IPS DF 6.9 (cell line): Measurements from ENCODE around the gene SNX19.

Experiments
- DNase-seq: peaks from one replicate; pipeline ENCODE4 v3.0.0-alpha.2; 2013; ENCODE audit warnings: low read depth, low spot score
- H3K27ac ChIP-seq: one replicate; pipeline ENCODE4 v1.5.1; 2013; ENCODE audit warnings: low read length, control low read depth
- H3K27me3 ChIP-seq: 2 replicates; pipeline ENCODE4 v1.6.1; 2013; ENCODE audit warnings: mild to moderate bottlenecking, low read length; ENCODE audit not compliant: control insufficient read depth, insufficient read depth
- H3K36me3 ChIP-seq: 2 replicates; pipeline ENCODE4 v1.6.1; 2013; ENCODE audit warnings: low read length; ENCODE audit not compliant: control insufficient read depth, insufficient read depth
- H3K4me1 ChIP-seq: 2 replicates; pipeline ENCODE4 v1.6.1; 2013; ENCODE audit warnings: low read length; ENCODE audit not compliant: control insufficient read depth, insufficient read depth
- H3K4me3 ChIP-seq: 2 replicates; pipeline ENCODE4 v1.5.1; 2013; ENCODE audit warnings: mild to moderate bottlenecking, low read length
- H3K9me3 ChIP-seq: 2 replicates; pipeline ENCODE4 v1.6.1; 2013; ENCODE audit warnings: low read length, inconsistent platforms; ENCODE audit not compliant: control insufficient read depth, insufficient read depth
- WGBS: extraction: QIAGEN DNeasy Blood & Tissue Kit; methylation state at CpG from one replicate; pipeline ENCODE4 v1.1.7; 2013; ENCODE audit warnings: mixed read lengths, missing lambda C conversion rate; ENCODE audit not compliant: insufficient read length, insufficient coverage; 5-methylcytosine and 5-hydroxymethylcytosine counted together

Gene SNX19, protein sequence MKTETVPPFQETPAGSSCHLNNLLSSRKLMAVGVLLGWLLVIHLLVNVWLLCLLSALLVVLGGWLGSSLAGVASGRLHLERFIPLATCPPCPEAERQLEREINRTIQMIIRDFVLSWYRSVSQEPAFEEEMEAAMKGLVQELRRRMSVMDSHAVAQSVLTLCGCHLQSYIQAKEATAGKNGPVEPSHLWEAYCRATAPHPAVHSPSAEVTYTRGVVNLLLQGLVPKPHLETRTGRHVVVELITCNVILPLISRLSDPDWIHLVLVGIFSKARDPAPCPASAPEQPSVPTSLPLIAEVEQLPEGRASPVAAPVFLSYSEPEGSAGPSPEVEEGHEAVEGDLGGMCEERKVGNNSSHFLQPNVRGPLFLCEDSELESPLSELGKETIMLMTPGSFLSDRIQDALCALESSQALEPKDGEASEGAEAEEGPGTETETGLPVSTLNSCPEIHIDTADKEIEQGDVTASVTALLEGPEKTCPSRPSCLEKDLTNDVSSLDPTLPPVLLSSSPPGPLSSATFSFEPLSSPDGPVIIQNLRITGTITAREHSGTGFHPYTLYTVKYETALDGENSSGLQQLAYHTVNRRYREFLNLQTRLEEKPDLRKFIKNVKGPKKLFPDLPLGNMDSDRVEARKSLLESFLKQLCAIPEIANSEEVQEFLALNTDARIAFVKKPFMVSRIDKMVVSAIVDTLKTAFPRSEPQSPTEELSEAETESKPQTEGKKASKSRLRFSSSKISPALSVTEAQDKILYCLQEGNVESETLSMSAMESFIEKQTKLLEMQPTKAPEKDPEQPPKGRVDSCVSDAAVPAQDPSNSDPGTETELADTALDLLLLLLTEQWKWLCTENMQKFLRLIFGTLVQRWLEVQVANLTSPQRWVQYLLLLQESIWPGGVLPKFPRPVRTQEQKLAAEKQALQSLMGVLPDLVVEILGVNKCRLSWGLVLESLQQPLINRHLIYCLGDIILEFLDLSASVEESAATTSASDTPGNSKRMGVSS

DNA sequence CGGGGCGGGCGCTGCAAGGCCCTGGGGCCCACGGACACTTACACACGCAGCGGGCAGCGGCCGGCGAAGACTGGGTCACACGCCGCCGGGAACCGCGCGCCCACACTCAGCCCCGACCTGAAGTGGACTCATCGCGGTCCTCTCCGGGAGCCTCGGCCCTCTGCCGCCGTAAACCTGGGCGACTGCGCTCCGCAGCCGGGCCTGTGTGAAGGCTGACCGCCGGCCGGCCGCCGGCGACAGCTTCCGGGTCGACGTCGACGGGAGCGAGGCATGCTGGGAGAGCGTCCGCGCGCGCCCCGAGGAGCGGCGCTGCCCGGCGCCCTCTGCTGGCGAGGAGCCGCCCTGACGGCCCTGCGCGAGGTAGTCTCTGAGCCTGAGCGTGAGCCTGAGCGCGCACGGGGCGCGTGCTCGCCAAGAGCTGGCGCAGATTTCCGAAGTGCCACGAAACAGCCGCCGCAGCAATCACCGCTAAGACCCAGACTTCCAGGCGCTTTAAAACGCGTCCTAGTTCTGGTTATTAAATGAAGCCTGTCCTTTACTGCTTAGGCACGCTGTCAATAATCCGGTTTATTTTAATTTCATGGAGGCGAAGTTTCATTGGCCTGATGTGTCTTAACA, at the start of gene SNX19:
Gene SNX19 (minus strand): TSS at position 242 of the 618 bp plus-strand sequence. CDS start 540 bp downstream, outside the sequence.
- peak; percentile 81 for DNase-seq
- H3K4me1 ChIP-seq: peaks cover 6% of the 10 kb centered on the region
- WGBS: no CpG with 5 or more reads among the region's 72 CpGs
- no peaks in the 10 kb centered on the region for H3K36me3 ChIP-seq
- H3K4me3 ChIP-seq: peak within 1 kb of the TSS; percentile 89
- no peaks in the 10 kb centered on the region for H3K9me3 ChIP-seq
- no peak within 1 kb of the TSS for H3K27ac ChIP-seq
- H3K27me3 ChIP-seq: no peaks in the 10 kb centered on the region; the same call in 1 of the 2 replicates

DNA sequence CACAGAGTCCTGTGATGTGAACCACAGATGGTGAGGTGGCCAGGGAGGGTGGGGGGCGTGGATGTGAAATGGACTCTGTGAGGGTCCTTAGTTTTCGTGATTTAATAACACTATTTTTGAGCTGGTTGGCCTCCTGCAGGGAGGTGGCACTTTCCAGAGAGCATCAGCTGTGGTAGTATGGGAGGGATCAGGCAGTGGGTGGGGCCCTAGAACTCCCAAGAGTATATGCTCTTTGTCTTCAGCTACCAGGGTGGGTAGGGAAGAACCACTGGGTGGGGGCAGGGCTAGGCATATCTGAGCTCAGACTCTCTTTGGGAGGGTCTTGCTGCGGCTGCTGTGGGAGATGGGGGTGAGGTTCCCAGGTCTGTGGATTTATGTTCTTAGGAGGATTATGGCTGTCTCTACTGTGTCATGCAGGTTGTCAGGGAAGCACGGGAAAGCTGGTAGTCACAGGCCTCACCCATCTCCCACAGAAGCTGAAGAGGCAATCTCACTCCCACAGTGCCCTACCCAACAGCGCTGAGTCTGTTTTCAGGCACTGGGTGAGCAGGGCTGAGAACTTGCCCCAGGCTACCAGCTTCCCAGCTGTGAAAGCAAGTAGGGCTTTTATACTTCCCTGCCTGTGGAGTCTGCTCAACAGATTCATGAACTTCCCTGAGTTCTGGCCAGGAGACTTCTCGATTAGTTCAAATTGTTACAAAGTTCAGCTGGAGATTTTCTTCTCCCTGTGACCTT, 47.9 kb upstream of the SNX19 start:
- WGBS: no CpG with 5 or more reads among the region's 6 CpGs
- no peak overlapping the region for H3K4me3 ChIP-seq
- H3K27me3 ChIP-seq: no peaks in the 10 kb centered on the region
- no peak for DNase-seq
- H3K27ac ChIP-seq: no peak overlapping the region
- no peaks in the 10 kb centered on the region for H3K36me3 ChIP-seq
- no peaks in the 10 kb centered on the region for H3K4me1 ChIP-seq
- H3K9me3 ChIP-seq: no peaks in the 10 kb centered on the region

DNA sequence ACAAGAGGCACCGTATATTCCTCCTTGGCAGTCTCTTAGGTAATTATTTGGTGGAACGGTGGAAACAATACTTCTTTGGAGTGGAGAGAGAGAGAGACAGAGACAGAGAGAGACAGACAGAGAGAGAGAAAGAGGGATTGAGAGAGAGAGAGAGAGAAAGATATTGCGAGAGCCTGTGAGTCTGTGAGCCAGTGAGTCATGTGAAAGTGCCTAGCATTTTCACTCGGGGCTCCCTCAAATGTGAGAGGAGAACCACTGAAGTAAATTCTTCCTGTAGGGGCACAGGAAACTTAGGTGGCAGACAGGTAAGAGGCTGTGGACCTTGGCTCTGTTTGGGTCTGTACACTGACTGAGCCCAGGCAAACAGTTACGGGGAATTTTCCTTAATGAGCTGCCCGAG, 31.6 kb upstream of the SNX19 start:
- no peak overlapping the region for H3K27ac ChIP-seq
- no CpG with 5 or more reads among the region's 6 CpGs for WGBS
- no peak for DNase-seq
- H3K9me3 ChIP-seq: no peaks in the 10 kb centered on the region
- no peaks in the 10 kb centered on the region for H3K36me3 ChIP-seq
- H3K4me1 ChIP-seq: no peaks in the 10 kb centered on the region; the same call in 1 of the 2 replicates
- H3K27me3 ChIP-seq: no peaks in the 10 kb centered on the region
- H3K4me3 ChIP-seq: no peak overlapping the region

DNA sequence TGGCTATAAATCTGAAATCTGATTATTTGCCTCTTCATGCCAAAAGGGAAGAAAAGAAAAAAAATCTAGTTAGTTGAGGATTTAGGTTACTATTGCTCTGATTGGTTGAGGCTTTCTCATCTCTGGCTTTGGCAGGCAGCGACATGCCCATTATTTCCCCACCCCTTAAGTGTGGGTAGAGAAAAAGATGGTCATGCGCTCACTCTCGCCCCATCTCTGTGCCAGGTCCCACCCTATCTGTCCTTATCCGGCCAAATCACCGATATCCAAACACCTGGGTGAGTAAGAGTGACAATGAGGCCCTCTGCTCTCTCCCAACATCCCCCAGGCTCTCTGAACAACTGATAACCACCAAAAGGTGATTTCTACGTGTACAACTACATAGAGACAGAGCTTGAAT, 31.2 kb upstream of the SNX19 start:
- no peak for DNase-seq
- Histone ChIP-seq H3K9me3 (no peaks in the 10 kb centered on the region), H3K4me1 (no peaks in the 10 kb centered on the region; the same call in 1 of the 2 replicates), H3K4me3 (no peak overlapping the region), H3K27me3 (no peaks in the 10 kb centered on the region), H3K27ac (no peak overlapping the region), H3K36me3 (no peaks in the 10 kb centered on the region)
- no CpG with 5 or more reads among the region's 6 CpGs for WGBS

DNA sequence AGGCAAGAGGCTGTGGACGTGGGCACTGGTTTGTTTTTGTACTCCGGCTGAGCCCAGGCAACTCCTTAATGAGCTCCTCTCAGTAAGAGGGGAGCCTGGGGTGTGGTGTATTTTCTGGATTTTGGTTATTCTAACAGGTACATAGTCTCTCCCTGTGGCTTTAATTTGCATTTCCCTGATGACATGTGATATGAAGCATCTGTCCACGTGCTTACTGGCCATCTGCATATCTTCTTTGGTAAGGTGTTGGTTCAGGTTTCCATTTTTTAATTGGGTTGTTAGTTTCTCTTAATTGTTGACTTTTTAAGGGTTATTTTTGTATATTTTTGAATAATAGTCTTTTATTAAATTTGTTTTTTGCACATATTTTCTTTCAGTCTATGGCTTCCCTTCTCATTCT, 30.8 kb upstream of the SNX19 start:
- Histone ChIP-seq H3K4me3 (no peak overlapping the region), H3K27me3 (no peaks in the 10 kb centered on the region)
- WGBS: no CpG with 5 or more reads among the region's 3 CpGs

DNA sequence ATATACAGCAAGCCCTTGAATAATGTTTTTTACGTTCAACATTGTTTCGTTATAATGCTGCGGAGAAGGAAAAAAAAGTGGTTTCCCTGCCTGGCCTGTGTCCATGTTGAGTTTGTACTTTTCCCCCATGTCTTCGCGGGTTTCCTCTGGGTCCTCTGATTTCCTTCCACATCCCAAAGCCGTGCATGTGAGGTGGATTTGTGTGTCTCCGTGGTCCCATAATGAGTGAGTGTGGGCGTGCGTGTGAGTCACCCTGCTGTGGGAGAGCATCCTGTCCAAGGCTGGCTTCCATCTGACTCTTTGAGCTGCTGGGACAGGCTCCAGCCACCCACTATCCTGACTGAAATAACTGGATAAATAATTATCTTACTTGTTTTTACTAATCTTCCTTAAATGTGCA, 29.6 kb upstream of the SNX19 start:
- H3K27me3 ChIP-seq: no peaks in the 10 kb centered on the region
- WGBS: no CpG with 5 or more reads among the region's 9 CpGs

More for the DNA sequence above, 30.8 kb upstream of the SNX19 start:
- Histone ChIP-seq H3K27ac (no peak overlapping the region), H3K4me1 (no peaks in the 10 kb centered on the region; the same call in 1 of the 2 replicates), H3K36me3 (no peaks in the 10 kb centered on the region), H3K9me3 (no peaks in the 10 kb centered on the region)
- no peak for DNase-seq

DNA sequence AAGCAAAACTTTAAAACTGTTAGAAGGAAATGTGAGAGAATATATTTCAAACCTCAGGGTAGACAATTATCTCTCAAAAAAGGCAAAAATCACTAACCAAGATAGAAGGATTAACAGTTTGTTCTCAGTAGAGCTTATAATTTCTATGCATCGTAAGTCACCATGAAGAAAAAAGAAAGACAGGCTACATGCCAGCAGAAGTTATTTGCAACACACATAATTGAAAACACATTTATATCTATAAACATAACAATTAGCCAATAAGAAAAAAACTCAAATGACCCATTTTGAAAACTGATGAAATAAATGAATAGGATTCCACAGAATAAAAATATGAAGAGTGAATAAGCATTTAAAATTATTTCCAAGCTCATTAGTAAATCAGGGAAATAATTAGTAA, 24.4 kb upstream of the SNX19 start:
- Histone ChIP-seq H3K27ac (no peak overlapping the region), H3K4me1 (no peaks in the 10 kb centered on the region), H3K36me3 (no peaks in the 10 kb centered on the region), H3K9me3 (no peaks in the 10 kb centered on the region), H3K4me3 (no peak overlapping the region), H3K27me3 (no peaks in the 10 kb centered on the region; the same call in 1 of the 2 replicates)
- no peak for DNase-seq
- no CpG with 5 or more reads among the region's 1 CpG for WGBS

More for the DNA sequence above, 29.6 kb upstream of the SNX19 start:
- Histone ChIP-seq H3K9me3 (no peaks in the 10 kb centered on the region), H3K27ac (no peak overlapping the region), H3K36me3 (no peaks in the 10 kb centered on the region), H3K4me3 (no peak overlapping the region), H3K4me1 (no peaks in the 10 kb centered on the region; the same call in 1 of the 2 replicates)
- DNase-seq: no peak

DNA sequence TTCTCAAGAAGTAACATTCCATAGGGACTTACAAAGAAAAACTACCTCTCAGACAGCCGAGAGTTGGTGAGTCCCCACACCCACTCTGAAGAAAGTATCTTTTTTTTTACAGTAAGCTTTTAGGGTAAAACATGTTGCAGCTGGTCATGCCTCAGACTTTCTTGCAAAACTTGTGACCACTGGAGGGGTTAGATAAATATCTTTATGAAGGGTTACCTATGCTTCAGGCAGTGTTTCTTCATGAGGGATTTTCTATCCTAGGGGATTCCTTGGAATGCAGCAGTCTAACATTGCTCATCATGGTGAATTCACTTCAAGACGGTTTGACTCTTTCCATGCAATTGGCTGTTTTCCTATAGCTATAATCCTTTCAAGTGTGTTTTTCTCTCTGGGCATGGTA, 20.8 kb upstream of the SNX19 start:
- no peaks in the 10 kb centered on the region for H3K36me3 ChIP-seq
- H3K9me3 ChIP-seq: no peaks in the 10 kb centered on the region
- no peak overlapping the region for H3K4me3 ChIP-seq
- H3K27ac ChIP-seq: no peak overlapping the region
- H3K27me3 ChIP-seq: no peaks in the 10 kb centered on the region; the same call in 1 of the 2 replicates
- WGBS: no CpG with 5 or more reads among the region's 2 CpGs
- H3K4me1 ChIP-seq: no peaks in the 10 kb centered on the region
- DNase-seq: no peak

DNA sequence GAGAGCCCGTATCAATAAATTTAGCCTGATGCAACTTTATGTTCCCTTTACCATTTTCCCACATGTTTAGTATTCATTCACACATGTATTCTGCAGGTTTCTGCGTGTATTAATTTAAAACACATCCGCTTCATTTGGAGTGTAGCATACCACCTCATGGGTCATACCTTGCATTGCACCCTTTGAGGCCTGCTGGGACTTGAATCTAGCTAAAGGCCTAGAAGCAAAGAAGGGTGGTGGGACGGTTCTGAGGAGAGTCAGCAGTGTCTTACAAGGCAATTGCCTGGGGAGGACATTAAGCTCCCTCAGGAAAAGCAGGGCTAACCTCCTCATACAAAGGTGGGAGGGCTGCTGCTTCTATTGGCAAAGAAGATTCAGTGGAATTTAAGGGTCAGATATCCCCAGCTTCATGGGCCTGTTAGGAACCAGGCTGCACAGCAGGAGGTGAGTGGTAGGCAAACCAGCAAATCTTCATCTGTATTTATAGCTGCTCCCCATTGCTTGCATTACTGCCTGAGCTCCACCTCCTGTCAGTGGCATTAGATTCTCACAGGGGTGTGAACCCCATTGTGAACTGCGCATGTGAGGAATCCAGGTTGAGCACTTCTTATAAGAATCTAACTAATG, 15.9 kb upstream of the SNX19 start:
- H3K36me3 ChIP-seq: no peaks in the 10 kb centered on the region
- H3K9me3 ChIP-seq: no peaks in the 10 kb centered on the region
- no peak overlapping the region for H3K27ac ChIP-seq
- H3K4me3 ChIP-seq: no peak overlapping the region
- H3K4me1 ChIP-seq: no peaks in the 10 kb centered on the region
- WGBS: no CpG with 5 or more reads among the region's 5 CpGs
- DNase-seq: no peak
- H3K27me3 ChIP-seq: peaks cover 1% of the 10 kb centered on the region; the same call in 1 of the 2 replicates
